DMS 273 treated with DMSO at 0.1 percent for 48 hours (cell line): Measurements from ENCODE around the gene SLC25A19.
A peak's percentile ranks its signal among the peaks of the same experiment; 100 is the strongest.

Experiments
- DNase-seq: peaks from one replicate; lab custom pipeline; 2025; lab: John Stamatoyannopoulos, UW

Gene SLC25A19

GRCh38 chr17:75289115-75289831 lies at the start of gene SLC25A19:
Gene SLC25A19, minus strand, starts transcription at chr17:75289433. Its CDS starts 2,669 bp downstream, at chr17:75286764.
- DNase-seq, result peak; percentile 96

DNA sequence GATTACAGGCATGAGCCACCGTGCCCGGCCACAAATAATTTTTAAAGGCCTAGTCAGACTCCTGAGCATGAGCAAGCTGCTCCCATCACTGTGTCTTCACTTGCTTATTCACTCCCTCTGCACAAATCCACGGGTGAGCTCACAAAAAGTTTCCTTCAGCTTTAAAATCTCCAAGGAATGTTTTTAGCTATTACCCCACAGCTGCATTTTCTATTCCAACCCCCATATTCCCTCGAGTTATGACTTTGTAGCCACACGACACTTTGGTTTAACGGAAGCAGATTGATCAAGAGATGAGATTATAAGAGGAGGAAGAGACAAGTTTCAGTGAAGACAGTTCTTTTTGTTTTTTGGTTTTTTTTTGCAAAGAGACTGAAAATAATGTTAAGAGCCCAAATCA lies 49.1 kb upstream of the SLC25A19 start:
- no peak for DNase-seq

- no peak for DNase-seq
Observed at GRCh38 chr17:75335315-75335714, 46.1 kb upstream of the SLC25A19 start.

- no peak for DNase-seq
Observed at GRCh38 chr17:75334723-75335122, 45.5 kb upstream of the SLC25A19 start.

DNA sequence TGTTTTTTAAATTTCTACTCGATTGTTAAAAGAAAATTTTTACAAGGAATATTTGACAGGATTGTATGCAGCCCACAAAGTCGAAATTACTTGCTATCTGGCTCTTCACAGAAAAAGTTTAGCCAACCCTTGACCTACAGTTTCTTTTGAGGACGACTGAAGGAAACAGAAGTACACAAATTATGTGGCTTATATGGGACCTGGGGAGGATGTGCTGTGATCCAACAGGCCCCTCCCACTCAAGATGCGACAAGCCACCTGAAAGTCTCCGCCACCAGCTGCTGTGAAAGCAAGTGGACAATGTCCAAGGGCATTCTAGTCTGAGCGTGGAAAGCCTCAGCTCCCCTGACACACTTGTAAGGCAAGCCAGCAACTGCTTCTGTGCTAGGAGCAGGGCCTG lies 42.4 kb upstream of the SLC25A19 start:
- DNase-seq, result no peak

GRCh38 chr17:75327757-75328156 lies 38.5 kb upstream of the SLC25A19 start:
- no peak for DNase-seq

DNA sequence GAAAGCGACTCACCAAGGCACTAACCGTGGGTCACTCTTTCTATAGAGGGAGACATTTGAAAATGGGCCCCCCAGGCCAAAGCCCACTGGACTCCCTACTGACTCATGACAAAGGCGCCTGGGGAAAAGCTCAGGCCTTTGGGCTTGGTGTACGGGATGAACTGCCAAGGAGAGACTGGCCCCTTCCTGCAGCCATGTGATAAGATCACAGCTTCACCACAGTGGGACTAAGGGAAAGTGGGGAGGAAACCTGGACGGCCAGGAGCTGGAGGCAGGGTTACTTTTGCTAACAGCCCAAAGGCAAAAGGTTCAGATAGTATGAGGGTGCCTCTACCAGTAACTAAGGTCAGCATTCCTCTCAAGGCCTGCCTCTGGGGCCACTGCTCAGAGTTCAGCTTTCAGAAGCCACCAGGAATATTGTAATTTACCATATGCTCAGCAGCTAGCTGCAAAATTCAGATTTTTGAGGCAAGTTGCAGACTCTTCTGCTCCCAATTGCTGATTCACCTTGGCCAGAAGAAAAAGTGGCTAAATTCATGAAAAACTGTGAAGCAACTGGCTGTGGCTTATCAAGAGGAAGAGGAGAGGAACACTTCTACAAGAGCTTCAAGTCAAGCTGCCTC lies 37.1 kb upstream of the SLC25A19 start:
- DNase-seq, result no peak

DNA sequence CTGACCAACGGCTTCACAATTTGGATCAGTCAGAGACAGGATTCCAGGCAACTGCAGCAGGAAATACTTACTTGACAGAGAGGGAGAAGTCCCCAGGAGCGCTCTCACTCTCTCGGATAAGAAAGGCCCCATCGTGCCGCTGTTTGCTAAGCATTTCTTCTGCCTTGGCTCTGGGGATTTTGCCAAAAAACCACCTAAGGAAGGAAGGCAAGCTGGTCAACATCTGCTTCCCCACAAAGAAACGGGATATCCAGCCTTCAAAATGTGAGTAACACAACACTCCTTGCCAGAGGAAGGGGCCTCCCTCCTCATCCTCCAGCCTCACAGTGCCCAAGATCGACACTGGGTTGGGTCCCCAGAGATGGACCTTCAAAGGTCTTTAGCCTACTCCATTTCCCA lies 36.6 kb upstream of the SLC25A19 start:
- DNase-seq, result peak; percentile 90

- DNase-seq, result no peak
Observed at GRCh38 chr17:75325348-75325747, 36.1 kb upstream of the SLC25A19 start.

DNA sequence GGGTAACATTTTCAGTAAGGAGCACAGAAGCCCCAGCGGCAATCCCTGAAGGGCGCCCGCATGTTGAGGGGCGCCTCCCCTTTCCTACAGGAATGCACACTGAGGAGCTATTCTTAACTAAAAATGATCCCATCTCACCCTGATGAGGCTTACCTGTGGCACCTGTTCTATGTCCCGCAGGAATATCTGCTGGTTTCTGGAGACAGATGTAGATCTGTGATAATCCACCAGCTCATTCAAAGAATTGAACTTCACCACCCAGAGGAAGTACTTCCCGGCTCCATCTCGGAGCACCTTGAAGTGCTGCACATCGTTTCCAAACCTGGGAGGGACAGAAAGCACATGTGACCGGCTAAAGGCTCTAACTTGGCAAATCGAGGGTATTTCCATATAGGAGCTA lies 32.3 kb upstream of the SLC25A19 start:
- DNase-seq, result no peak

- no peak for DNase-seq
Observed at GRCh38 chr17:75319904-75320691, 30.9 kb upstream of the SLC25A19 start.

DNA sequence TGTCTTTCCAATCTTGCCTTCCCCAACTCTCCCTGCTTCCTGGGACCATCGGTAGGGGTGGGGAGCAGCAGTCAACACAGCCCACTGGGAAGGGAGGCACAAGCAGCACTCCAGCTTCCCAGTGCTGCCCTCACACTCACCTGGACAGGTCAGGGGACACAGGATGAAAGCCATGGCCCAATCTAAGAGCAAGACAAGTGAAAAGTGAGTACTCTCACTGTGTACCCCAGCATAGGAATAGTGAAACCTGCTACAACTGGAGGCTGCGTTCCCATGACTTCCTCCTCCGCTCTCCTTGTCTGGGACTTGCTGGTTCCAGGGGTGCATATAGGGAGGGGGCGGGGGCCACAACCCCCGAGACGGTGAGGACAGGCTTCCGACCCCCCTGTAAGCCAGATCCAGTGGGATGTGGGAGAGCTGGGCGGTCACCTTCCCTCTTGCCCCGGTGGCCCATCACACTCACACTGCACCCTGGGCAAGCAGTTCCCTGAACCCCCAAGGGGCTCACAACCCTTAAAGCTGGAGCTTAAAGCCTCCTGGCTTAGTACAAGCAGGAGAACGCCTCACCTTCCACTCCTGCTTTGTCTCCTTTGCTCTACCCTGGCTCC lies 29.5 kb upstream of the SLC25A19 start:
- DNase-seq, result no peak

DNA sequence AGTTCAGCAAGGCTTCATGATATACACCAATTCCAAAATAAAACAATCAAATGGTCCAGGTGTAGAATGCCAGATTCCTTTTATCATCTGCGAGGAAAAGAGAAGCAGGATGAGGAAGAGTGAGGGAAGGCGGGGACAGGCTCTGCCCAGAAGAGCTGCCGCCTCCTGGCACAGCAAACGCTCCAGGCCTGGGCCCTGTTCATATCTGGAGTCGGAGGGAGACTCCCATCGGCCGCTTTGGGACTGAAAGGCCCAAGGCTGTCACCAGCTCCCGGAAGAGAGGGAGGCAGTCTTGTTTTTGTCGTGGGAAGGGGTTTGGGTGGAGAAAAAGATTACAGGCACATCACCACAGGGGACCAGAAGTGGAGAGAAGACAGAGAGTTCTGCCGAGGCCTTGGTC lies 29.0 kb upstream of the SLC25A19 start:
- DNase-seq, result no peak

- DNase-seq, result no peak
Observed at GRCh38 chr17:75317671-75318070, 28.4 kb upstream of the SLC25A19 start.

- DNase-seq, result no peak
Observed at GRCh38 chr17:75316253-75316652, 27.0 kb upstream of the SLC25A19 start.

DNA sequence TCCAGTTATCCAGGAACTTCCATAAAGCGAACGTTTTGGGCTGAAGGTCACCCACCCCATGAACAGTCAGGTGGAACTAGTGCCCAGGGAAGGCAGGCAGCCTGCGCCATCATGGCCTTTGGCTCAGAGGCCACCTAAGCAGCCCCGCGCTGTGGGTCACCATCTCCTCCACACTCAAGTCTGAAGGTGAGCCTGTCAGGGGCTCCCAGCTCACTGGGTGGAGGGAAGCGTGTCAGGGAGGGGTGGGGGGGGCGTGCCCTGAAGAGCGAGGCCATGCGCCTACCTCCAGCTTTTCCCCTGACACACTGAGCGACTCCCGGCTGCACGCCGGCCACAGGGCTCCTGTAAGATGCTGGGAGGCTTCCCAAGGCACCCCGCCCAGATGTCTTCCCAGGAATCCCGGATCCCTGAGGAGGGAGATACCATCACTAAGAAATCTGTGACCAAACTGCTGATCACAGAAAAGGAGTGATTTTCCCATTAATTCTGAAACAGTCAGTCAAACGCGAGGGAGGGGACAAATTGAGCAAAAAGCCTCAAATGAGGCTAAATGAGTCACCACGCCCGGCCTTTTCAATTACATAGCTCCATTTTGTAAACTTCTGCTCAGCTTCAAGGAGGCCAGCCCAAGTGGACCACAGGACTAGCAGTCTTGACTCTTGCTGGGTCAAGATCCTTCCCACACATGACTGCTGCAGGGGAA lies 26.5 kb upstream of the SLC25A19 start:
- DNase-seq, result no peak

- DNase-seq, result no peak
Observed at GRCh38 chr17:75313941-75314551, 24.8 kb upstream of the SLC25A19 start.

GRCh38 chr17:75308732-75309629 lies 19.7 kb upstream of the SLC25A19 start:
- no peak for DNase-seq

DNA sequence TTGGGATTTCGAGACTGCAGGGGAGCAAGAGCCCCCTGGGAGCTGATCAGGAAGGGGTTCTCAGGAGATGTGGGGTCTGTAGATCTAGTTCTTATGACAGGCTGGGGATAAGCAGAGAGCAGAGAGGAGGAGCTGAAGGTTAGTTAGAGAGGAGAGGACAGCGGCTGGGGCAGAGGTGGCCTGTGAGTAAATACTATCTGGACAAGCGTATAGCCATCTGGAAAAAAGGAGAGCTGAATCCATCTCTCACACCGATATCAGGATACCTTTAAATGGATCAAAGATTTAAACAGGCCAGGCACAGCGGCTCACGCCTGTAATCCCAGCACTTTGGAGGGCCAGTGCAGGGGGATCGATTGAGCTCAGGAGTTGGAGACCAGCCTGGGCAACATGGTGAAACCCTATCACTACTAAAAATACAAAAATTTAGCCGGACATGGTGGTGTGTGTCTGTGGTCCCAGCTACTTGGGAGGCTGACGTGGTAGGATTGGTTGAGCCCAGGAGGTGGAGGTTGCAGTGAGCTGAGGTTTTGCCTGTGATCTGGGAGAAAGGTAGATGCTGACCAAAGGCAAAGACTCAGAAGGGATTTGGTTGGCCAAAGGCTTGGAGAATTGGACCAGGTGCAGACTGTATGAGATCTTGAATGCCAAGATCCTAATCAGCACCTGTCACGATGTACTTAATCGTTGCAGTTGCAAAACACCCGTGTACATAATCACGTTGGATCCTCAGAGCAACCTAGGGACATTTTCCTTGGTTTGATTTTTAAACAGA lies 18.9 kb upstream of the SLC25A19 start:
- DNase-seq, result no peak
